AG08396 (cell line): ENCODE data around the gene GET3.
A peak's percentile ranks its signal among the peaks of the same experiment; 100 is the strongest.
"Not testable (repeated sequence)": the region's sequence is repeated elsewhere in the genome, so short reads cannot be mapped to it uniquely, and the experiment has no call there.

Experiments
- DNase-seq: peaks from one replicate; pipeline ENCODE4 v3.0.0; 2012; ENCODE audit warnings: low spot score, mixed read lengths

The GET3 gene

DNA sequence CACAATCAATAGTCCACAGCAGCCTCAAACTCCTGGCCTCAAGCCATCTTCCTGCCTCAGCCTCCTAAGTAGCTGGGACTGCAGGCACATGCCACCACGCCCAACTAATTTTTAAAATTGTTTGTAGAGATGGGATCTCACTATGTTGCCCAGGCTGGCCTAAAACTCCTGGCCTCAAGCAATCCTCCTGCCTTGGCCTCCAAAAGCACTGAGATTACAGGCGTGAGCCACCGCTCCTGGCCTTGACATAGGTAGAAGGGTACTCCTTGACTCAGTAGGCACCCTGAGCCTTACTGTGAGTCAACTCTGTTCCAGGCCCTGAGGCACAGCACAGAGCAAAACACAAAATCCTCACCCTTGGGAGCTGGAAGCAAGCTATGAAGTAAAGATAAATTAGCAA lies 21.4 kb upstream of the GET3 start:
- DNase-seq, result no peak

DNA sequence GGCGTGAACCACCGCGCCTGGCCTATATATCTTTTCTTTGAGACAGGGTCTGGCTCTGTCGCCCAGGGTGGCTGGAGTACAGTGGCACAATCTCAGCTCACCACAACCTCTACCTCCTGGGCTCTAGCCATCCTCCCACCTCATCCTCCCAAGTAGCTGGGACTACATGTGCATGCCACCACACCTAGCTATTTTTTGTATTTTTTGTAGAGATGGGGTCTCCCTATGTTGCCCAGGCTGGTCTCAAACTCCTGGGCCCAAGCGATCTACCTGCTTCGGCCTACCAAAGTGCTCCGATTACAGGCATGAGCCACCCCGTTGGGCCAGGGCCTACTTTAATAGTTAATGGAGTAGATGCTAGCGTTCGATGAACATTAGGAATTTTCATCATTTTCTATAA lies 17.0 kb upstream of the GET3 start:
- no peak for DNase-seq

GRCh38 chr19:12720851-12721655 lies 16.2 kb upstream of the GET3 start:
- peak; percentile 48 for DNase-seq

GRCh38 chr19:12721656-12722565 lies 15.4 kb upstream of the GET3 start:
- DNase-seq, result peak; percentile 87

- DNase-seq, result peak; percentile 99
These were observed 14.5 kb upstream of the GET3 start for GRCh38 chr19:12722566-12723380.

GRCh38 chr19:12723381-12723640 lies 14.0 kb upstream of the GET3 start:
- DNase-seq, result no peak

DNA sequence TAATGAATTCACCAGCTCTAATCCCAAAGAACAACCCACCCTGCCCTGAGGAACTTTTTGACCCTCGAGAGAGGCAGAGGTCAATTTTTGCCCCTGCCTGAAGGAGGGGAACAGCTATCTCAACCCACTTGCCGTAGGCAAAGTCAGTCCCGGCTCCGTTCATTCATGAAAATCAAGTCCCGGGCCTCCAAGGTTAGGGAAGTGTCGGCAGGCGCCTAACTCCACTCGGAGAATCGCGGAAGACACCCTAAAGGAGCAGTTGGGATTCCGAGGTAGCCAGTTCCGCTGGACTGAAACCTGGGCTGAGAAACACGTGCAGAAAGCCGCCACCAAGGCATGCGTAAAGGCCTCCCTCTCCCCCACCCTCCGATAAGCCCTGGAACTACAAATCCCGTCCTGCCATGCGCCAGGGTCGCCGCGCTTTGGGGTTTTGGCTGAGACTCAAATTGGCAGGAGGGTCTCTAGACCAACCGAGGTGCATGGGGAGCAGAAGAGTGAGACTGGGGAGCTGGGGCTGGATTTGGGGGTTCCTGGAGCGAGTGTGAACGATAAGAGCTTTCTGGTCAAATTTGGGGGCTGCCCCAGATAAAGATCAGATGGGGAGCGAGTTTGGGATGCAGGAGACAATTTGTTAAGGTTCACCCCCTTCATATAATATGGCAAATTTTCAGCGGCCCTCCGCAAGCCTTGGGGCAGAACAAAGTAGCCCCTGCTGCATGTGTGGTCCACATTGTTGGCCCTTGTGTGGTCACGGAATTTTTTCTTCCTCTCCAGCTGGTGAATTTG lies 13.5 kb upstream of the GET3 start, which contains the start of gene TNPO2:
TNPO2 (minus strand) TSS at position 292 of the 786 bp plus-strand sequence. CDS start 2,955 bp downstream, outside the sequence.
- peak; percentile 75 for DNase-seq

GRCh38 chr19:12725612-12726011 lies 11.7 kb upstream of the GET3 start:
- not testable (repeated sequence) for DNase-seq

DNA sequence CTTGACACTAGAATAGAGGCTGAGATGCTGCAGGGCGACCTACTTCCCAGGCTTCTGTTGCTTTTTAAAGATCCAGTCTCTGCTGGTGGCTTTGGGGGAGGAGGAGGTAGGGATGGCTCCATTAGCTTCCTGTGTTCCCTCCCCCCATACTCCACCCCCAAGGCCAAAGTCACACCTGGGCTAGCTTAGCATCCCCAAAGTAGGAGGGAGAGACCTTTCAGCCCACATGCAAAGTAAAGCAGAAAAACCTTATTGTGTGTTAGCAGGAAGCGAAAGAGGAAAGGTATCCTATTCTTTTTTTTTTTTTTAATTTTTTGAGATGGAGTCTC lies 10.3 kb upstream of the GET3 start:
- no peak for DNase-seq

DNA sequence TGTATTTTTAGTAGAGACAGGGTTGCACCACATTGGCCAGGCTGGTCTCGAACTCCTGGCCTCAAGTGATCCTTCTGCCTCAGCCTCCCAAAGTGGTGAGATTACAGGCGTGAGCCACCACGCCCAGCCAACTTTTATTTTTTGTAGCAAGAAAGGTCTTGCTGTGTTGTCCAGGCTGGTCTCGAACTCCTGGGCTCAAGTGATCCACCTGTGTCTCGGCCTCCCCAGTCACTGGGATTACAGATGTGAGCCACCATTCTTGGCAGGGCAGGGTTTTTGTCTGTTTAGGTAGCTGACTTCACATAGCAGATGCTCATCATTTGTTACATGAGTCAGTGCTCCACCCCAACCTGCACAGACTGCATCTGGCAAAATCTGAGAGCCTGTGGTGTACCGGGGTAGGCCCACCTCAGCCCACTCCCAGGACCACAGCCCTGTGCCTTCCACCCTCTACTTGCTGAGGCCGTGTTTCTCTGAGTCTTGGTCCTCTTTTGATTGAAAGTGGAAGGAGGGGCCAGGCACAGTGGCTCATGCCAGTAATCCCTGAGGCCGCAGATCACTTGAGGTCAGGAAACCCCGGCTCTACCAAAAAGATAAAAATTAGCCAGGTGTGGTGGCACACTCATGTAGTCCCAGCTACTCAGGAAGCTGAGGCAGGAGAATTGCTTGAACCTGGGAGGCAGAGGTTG lies 9.4 kb upstream of the GET3 start:
- no peak for DNase-seq

DNA sequence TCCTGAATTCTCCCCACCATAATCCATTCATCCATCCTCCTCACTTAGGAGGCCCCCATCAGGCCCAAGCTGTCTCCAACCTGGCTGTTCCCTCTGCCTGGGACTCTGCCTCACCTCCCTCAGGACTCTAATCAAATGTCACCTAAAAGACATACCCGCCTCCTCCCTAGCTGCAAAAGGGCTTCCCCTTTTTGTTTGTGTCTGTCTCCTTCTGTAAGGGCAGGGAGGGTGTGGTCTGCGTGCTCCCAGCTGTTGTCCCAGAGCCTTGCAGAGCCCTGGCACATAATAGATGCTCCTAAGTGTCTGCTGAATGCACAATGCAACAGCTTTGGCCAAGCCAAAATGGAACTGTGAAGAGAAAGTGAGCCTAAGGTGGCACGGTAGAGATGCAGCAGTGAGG lies 7.2 kb upstream of the GET3 start:
- DNase-seq, result no peak

DNA sequence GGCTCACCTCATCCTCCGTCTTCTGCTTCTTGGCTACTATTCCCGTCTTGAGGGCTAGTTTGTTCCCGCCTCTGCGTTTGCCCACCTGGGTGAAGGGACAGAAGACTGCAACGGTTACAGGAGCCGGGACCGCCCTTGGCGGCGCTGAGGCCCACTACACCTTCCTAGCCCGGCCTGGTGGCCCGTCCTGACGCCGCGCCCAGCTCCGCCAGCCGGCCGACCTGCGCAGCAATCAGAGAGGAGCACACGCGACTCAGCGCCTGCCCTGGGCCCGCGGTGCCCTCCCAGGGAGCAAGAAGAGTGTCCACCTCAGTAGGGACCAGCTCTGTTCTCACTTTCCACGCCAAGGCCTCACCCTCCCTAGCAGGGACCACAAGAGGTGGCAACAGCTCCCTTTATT lies 6.0 kb upstream of the GET3 start:
- DNase-seq, result no peak

DNA sequence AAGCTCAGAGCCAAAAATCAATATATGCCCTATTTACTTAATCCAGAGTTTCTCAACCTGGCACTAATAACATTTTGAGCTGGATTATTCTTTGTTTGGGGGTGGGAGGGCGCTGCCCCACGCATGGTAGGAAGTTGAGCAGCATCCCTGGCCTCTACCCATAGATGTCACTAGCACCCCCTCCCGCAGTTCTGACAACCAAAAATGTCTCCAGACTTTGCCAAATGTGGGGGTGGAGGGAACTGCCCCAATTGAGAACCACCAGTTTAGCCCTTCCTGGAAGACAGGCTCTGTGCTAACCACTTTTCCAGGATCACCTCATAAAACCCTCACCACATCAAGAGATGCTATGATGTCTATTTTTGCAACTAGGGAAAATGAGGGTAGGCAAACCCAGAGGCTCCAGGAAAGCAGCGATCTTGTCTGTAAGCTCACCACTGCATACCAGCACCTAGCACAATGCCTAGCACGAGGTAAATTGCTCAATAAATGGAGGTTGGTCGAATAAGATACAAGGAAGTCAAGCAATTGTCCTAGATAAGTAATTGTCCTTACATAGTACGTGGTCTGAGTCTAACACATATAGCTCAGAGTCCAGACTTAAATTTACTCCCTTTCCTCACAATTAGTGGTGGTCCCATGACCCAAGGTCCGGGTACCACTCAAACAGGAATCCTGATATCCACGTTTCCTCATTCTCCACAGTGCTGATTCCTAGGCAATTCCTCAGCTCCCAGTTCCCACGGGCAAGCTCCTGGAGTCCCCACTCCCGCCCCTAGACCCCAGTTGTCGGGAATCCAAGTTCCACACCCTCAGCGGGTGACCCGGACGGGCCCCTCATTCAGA lies 3.7 kb upstream of the GET3 start:
- DNase-seq, result peak; percentile 72

GRCh38 chr19:12737835-12738351 lies 596 bp downstream of the GET3 start:
- DNase-seq, result no peak

- no peak for DNase-seq
These were observed 8.0 kb downstream of the GET3 start for GRCh38 chr19:12745166-12745897.

- DNase-seq, result no peak
These were observed 11.2 kb downstream of the GET3 start for GRCh38 chr19:12748489-12748888.

- no peak for DNase-seq
These were observed 12.7 kb downstream of the GET3 start for GRCh38 chr19:12749938-12750521.

DNA sequence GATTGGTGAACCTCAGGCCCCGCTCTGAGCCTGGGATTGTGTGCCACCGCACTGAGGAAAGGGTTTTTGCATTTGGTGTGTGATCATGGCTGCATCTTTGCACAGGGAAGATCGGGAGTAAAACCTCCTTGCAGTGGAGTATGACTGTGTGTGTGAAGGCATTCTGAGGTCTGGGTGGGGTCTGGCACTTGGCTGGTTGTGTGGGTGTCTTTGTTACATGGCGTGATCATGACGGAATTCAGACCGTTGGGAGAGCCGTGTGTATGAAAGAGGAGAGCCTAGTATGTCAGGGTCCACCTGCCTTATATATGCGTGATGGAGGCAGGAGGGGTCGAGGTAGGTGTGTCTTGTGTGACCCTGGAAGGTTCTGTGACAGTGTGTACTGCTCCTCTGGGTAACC lies 13.6 kb downstream of the GET3 start:
- DNase-seq, result no peak

- no peak for DNase-seq
These were observed 14.3 kb downstream of the GET3 start, which contains the start of gene BEST2 for GRCh38 chr19:12751635-12752034. Gene BEST2 (plus strand): TSS chr19:12751791. CDS start chr19:12752593, 802 bp downstream.
